ENCODE measurements around the gene NPY. TPM values are rescaled to one million over a fixed set of nuclear protein-coding genes. Genes with fewer than 3 reads are reported as not detected.

NPY gene
- not detected in 2 replicates for total RNA-seq
- polyA plus RNA-seq, result not detected in 2 replicates
- polyA plus RNA-seq (2012), result not detected in 2 replicates
- not detected in 2 replicates for polyA minus RNA-seq (ENCODE audit: low replicate concordance)

DNA sequence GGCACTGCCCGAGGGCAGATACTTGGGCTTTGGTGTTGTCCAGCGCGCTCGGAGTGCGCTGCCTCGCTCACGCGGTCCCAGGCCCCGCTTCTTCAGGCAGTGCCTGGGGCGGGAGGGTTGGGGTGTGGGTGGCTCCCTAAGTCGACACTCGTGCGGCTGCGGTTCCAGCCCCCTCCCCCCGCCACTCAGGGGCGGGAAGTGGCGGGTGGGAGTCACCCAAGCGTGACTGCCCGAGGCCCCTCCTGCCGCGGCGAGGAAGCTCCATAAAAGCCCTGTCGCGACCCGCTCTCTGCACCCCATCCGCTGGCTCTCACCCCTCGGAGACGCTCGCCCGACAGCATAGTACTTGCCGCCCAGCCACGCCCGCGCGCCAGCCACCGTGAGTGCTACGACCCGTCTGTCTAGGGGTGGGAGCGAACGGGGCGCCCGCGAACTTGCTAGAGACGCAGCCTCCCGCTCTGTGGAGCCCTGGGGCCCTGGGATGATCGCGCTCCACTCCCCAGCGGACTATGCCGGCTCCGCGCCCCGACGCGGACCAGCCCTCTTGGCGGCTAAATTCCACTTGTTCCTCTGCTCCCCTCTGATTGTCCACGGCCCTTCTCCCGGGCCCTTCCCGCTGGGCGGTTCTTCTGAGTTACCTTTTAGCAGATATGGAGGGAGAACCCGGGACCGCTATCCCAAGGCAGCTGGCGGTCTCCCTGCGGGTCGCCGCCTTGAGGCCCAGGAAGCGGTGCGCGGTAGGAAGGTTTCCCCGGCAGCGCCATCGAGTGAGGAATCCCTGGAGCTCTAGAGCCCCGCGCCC, at the start of gene NPY:
Gene NPY (plus strand): TSS at position 294 of the 802 bp plus-strand sequence. CDS start 1,051 bp downstream, outside the sequence.
- peaks cover 6% of the 10 kb centered on the region for H3K27me3 ChIP-seq (ENCODE audit: control insufficient read depth, insufficient read depth, low read length)
- peak in 1 of 2 donors; percentile 4 for DNase-seq (ENCODE audit: low read depth in 2 of 2)
- no peak within 1 kb of the TSS for H3K4me3 ChIP-seq (replicated peaks in 1 of 4; ENCODE audit: control extremely low read depth in 1 of 4, insufficient read depth in 1 of 4, low read depth in 3 of 4, low read length in 4 of 4)
- no peaks in the 10 kb centered on the region for H3K36me3 ChIP-seq (ENCODE audit: control insufficient read depth, insufficient read depth, low read length)
- H3K79me2 ChIP-seq (ENCODE audit: control insufficient read depth, insufficient read depth, low read length), result no peaks in the 10 kb centered on the region
- H4K20me1 ChIP-seq (ENCODE audit: control insufficient read depth, extremely low read depth, insufficient read depth, low read length), result no peaks in the 10 kb centered on the region
- H3K27ac ChIP-seq (ENCODE audit: insufficient read depth, low read length), result no peak within 1 kb of the TSS
- H3K4me2 ChIP-seq (ENCODE audit: extremely low read depth, insufficient read depth, low read length), result no peak within 1 kb of the TSS
- H3K9me3 ChIP-seq (ENCODE audit: control insufficient read depth, insufficient read depth, low read depth, low read length), result no peaks in the 10 kb centered on the region
- H2AFZ ChIP-seq (ENCODE audit: low read length), result no peak within 1 kb of the TSS
- H3K9ac ChIP-seq (ENCODE audit: insufficient read depth, low read length), result no peak within 1 kb of the TSS
- no peaks in the 10 kb centered on the region for H3K4me1 ChIP-seq (ENCODE audit: control insufficient read depth, extremely low read depth, insufficient read depth, low read length)
- no peak for TF ChIP-seq EZH2 (IDR thresholded peaks at IDR 0.05; ENCODE audit: low read length, missing control alignments)
- TF ChIP-seq, protein P1, sequence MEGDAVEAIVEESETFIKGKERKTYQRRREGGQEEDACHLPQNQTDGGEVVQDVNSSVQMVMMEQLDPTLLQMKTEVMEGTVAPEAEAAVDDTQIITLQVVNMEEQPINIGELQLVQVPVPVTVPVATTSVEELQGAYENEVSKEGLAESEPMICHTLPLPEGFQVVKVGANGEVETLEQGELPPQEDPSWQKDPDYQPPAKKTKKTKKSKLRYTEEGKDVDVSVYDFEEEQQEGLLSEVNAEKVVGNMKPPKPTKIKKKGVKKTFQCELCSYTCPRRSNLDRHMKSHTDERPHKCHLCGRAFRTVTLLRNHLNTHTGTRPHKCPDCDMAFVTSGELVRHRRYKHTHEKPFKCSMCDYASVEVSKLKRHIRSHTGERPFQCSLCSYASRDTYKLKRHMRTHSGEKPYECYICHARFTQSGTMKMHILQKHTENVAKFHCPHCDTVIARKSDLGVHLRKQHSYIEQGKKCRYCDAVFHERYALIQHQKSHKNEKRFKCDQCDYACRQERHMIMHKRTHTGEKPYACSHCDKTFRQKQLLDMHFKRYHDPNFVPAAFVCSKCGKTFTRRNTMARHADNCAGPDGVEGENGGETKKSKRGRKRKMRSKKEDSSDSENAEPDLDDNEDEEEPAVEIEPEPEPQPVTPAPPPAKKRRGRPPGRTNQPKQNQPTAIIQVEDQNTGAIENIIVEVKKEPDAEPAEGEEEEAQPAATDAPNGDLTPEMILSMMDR (conservative IDR thresholded peaks at IDR 0.05 in 1 of 2, IDR thresholded peaks at IDR 0.05 in 1 of 2; ENCODE audit: low read depth in 1 of 2, low read length in 2 of 2), result no peak

DNA sequence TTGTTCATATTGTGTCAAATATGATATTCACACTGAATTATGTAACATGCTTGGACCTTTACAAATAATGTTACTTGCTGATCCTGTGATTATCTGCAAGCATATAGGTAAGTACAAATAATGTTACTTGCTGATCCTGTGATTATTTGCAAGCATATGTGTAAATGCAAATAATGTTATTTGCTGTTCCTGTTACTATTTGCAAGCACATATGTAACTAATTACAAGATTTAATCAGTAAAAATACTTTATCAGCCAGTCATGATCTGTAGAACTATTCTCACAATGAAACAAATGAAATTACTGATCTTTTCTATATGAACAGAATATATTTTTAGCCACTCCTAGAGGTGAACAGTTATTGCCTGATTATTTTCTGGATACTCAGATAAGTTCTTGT, 44.7 kb upstream of the NPY start:
- no peaks in the 10 kb centered on the region for H3K9me3 ChIP-seq (ENCODE audit: control insufficient read depth, insufficient read depth, low read depth, low read length)
- no peak overlapping the region for H3K27ac ChIP-seq (ENCODE audit: insufficient read depth, low read length)
- no peaks in the 10 kb centered on the region for H3K36me3 ChIP-seq (ENCODE audit: control insufficient read depth, insufficient read depth, low read length)
- DNase-seq (ENCODE audit: low read depth in 2 of 2), result no peak
- H3K9ac ChIP-seq (ENCODE audit: insufficient read depth, low read length), result no peak overlapping the region
- H3K4me1 ChIP-seq (ENCODE audit: control insufficient read depth, extremely low read depth, insufficient read depth, low read length), result no peaks in the 10 kb centered on the region
- H3K79me2 ChIP-seq (ENCODE audit: control insufficient read depth, insufficient read depth, low read length), result no peaks in the 10 kb centered on the region
- H3K4me3 ChIP-seq (replicated peaks in 1 of 4; ENCODE audit: control extremely low read depth in 1 of 4, insufficient read depth in 1 of 4, low read depth in 3 of 4, low read length in 4 of 4), result no peak overlapping the region
- no peaks in the 10 kb centered on the region for H4K20me1 ChIP-seq (ENCODE audit: control insufficient read depth, extremely low read depth, insufficient read depth, low read length)
- H2AFZ ChIP-seq (ENCODE audit: low read length), result no peak overlapping the region
- H3K4me2 ChIP-seq (ENCODE audit: extremely low read depth, insufficient read depth, low read length), result no peak overlapping the region
- TF ChIP-seq EZH2 (IDR thresholded peaks at IDR 0.05; ENCODE audit: low read length, missing control alignments), result no peak
- TF ChIP-seq, protein P1 (conservative IDR thresholded peaks at IDR 0.05 in 1 of 2, IDR thresholded peaks at IDR 0.05 in 1 of 2; ENCODE audit: low read depth in 1 of 2, low read length in 2 of 2), result no peak
- H3K27me3 ChIP-seq (ENCODE audit: control insufficient read depth, insufficient read depth, low read length), result no peaks in the 10 kb centered on the region

DNA sequence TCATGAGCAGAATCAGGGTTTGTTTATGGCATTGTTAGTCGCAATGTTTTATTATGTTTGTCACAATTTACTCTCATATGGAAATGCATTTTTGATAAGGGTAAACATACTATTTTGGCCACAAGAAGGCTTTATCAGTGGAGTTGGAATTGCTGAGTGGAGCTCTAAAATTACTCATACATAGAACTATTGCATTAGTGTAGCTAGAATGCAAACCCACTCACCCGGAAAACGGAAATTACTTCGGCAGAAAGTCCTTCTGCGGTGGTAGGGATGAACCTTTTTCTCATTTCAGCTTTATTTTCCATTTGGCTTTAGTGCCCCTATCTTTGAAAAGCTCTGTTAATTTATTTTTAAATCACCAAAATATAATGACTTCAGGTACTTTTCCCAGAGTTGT, 42.8 kb upstream of the NPY start:
- no peaks in the 10 kb centered on the region for H3K36me3 ChIP-seq (ENCODE audit: control insufficient read depth, insufficient read depth, low read length)

More for the DNA sequence above, 42.8 kb upstream of the NPY start:
- no peak overlapping the region for H3K9ac ChIP-seq (ENCODE audit: insufficient read depth, low read length)
- DNase-seq (ENCODE audit: low read depth in 2 of 2), result peak in 1 of 2 donors; percentile 25
- H4K20me1 ChIP-seq (ENCODE audit: control insufficient read depth, extremely low read depth, insufficient read depth, low read length), result no peaks in the 10 kb centered on the region
- no peak overlapping the region for H2AFZ ChIP-seq (ENCODE audit: low read length)
- no peak overlapping the region for H3K27ac ChIP-seq (ENCODE audit: insufficient read depth, low read length)
- H3K9me3 ChIP-seq (ENCODE audit: control insufficient read depth, insufficient read depth, low read depth, low read length), result no peaks in the 10 kb centered on the region
- TF ChIP-seq, protein P1 (conservative IDR thresholded peaks at IDR 0.05 in 1 of 2, IDR thresholded peaks at IDR 0.05 in 1 of 2; ENCODE audit: low read depth in 1 of 2, low read length in 2 of 2), result no peak
- TF ChIP-seq EZH2 (IDR thresholded peaks at IDR 0.05; ENCODE audit: low read length, missing control alignments), result no peak
- no peaks in the 10 kb centered on the region for H3K27me3 ChIP-seq (ENCODE audit: control insufficient read depth, insufficient read depth, low read length)
- no peaks in the 10 kb centered on the region for H3K79me2 ChIP-seq (ENCODE audit: control insufficient read depth, insufficient read depth, low read length)
- no peak overlapping the region for H3K4me2 ChIP-seq (ENCODE audit: extremely low read depth, insufficient read depth, low read length)
- no peaks in the 10 kb centered on the region for H3K4me1 ChIP-seq (ENCODE audit: control insufficient read depth, extremely low read depth, insufficient read depth, low read length)
- H3K4me3 ChIP-seq (replicated peaks in 1 of 4; ENCODE audit: control extremely low read depth in 1 of 4, insufficient read depth in 1 of 4, low read depth in 3 of 4, low read length in 4 of 4), result no peak overlapping the region

Data from fibroblast of lung (primary cell).